ENCODE data around the gene NGF.

DNA sequence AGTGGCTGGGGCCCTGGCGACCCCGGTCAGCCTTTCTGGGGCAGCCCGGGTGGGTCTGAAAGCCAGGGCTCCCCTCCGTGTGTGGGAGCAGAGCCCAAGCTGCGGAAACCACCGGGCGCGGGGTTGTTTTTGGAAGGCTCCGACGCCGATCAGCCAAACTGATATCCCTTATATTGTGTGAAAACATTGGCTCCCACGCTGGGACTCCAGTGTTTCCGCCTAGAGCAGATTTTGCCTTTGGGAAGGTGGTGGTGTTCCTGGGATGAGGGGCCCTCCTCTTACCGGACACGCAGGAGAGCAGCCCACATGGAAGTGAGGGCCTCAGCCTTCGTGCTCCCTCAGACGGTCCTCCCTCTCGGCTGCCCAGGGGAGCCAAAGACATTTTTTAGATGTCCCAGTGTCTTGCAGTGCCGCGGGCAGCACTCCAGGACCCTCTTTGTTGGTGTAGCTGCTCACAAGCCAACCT lies 54.3 kb downstream of the NGF start:
- TF ChIP-seq, protein P1, sequence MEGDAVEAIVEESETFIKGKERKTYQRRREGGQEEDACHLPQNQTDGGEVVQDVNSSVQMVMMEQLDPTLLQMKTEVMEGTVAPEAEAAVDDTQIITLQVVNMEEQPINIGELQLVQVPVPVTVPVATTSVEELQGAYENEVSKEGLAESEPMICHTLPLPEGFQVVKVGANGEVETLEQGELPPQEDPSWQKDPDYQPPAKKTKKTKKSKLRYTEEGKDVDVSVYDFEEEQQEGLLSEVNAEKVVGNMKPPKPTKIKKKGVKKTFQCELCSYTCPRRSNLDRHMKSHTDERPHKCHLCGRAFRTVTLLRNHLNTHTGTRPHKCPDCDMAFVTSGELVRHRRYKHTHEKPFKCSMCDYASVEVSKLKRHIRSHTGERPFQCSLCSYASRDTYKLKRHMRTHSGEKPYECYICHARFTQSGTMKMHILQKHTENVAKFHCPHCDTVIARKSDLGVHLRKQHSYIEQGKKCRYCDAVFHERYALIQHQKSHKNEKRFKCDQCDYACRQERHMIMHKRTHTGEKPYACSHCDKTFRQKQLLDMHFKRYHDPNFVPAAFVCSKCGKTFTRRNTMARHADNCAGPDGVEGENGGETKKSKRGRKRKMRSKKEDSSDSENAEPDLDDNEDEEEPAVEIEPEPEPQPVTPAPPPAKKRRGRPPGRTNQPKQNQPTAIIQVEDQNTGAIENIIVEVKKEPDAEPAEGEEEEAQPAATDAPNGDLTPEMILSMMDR (IDR thresholded peaks at IDR 0.05), result no peak
- TF ChIP-seq POLR2A (IDR thresholded peaks at IDR 0.05) (no peak), POLR2AphosphoS5 (IDR thresholded peaks at IDR 0.05) (no peak), EP300 (IDR thresholded peaks at IDR 0.05; ENCODE audit: low read depth) (no peak)

Data from transverse colon (tissue), 4 donors.